Measurements from ENCODE around the gene CHKA.
"Not testable (repeated sequence)": the region's sequence is repeated elsewhere in the genome, so short reads cannot be mapped to it uniquely, and the experiment has no call there.

CHKA gene

GRCh38 chr11:68115285-68115684 lies 5.9 kb downstream of the CHKA start:
- DNase-seq, result no peak

GRCh38 chr11:68113986-68114385 lies 7.2 kb downstream of the CHKA start:
- DNase-seq, result no peak

- DNase-seq, result no peak
Measured at GRCh38 chr11:68107689-68108088, 13.5 kb downstream of the CHKA start.

- no peak for DNase-seq
Measured at GRCh38 chr11:68106165-68106940, 14.8 kb downstream of the CHKA start.

- no peak for DNase-seq
Measured at GRCh38 chr11:68099474-68100405, 21.4 kb downstream of the CHKA start.

GRCh38 chr11:68099057-68099456 lies 22.1 kb downstream of the CHKA start:
- no peak for DNase-seq

GRCh38 chr11:68096962-68097361 lies 24.2 kb downstream of the CHKA start:
- no peak for DNase-seq

- no peak for DNase-seq
Measured at GRCh38 chr11:68093565-68093964, 27.6 kb downstream of the CHKA start.

GRCh38 chr11:68092946-68093345 lies 28.2 kb downstream of the CHKA start:
- DNase-seq, result not testable (repeated sequence)

GRCh38 chr11:68092411-68092810 lies 28.8 kb downstream of the CHKA start:
- DNase-seq, result no peak

- DNase-seq, result no peak
Measured at GRCh38 chr11:68090706-68091105, 30.5 kb downstream of the CHKA start.

- no peak for DNase-seq
Measured at GRCh38 chr11:68090287-68090686, 30.9 kb downstream of the CHKA start.

- DNase-seq, result no peak
Measured at GRCh38 chr11:68089679-68090078, 31.5 kb downstream of the CHKA start.

- no peak for DNase-seq
Measured at GRCh38 chr11:68083517-68083916, 37.7 kb downstream of the CHKA start.

GRCh38 chr11:68082481-68082880 lies 38.7 kb downstream of the CHKA start:
- no peak for DNase-seq

- DNase-seq, result no peak
Measured at GRCh38 chr11:68081691-68082090, 39.5 kb downstream of the CHKA start.

GRCh38 chr11:68080860-68081259 lies 40.3 kb downstream of the CHKA start:
- no peak for DNase-seq

- DNase-seq, result no peak
Measured at GRCh38 chr11:68077617-68078582, 43.3 kb downstream of the CHKA start.

- no peak for DNase-seq
Measured at GRCh38 chr11:68076371-68077042, 44.7 kb downstream of the CHKA start.

GRCh38 chr11:68074584-68075352 lies 46.4 kb downstream of the CHKA start:
- DNase-seq, result no peak
